Stimulated activated CD4-positive, alpha-beta T cell treated with anti-CD3 and anti-CD28 coated beads, Interleukin-4, amount 100 ng/mL, for 48 hours (primary cell): ENCODE results near the gene OTOF.

Experiments used
- DNase-seq, 2 donors: peaks; one replicate each; pipeline ENCODE4 v3.0.0-alpha.2; 2020; ENCODE audit warnings: low read depth in 2 of 2

OTOF gene

GRCh38 chr2:26500406-26500805 is 22.5 kb upstream of the OTOF start:
- no peak for DNase-seq

- DNase-seq, result no peak
Measured at GRCh38 chr2:26495705-26496297, 17.9 kb upstream of the OTOF start.

- DNase-seq, result no peak
Measured at GRCh38 chr2:26494891-26495290, 17.0 kb upstream of the OTOF start.

GRCh38 chr2:26494199-26494598 is 16.3 kb upstream of the OTOF start:
- no peak for DNase-seq

- DNase-seq, result no peak
Measured at GRCh38 chr2:26493566-26493965, 15.6 kb upstream of the OTOF start.

GRCh38 chr2:26492749-26493515 is 15.0 kb upstream of the OTOF start:
- DNase-seq, result no peak

- no peak for DNase-seq
Measured at GRCh38 chr2:26491563-26492167, 13.7 kb upstream of the OTOF start.

GRCh38 chr2:26489213-26489850 is 11.4 kb upstream of the OTOF start:
- no peak for DNase-seq

- DNase-seq, result no peak
Measured at GRCh38 chr2:26488463-26489212, 10.7 kb upstream of the OTOF start.

GRCh38 chr2:26487192-26487591 is 9.3 kb upstream of the OTOF start:
- no peak for DNase-seq

- DNase-seq, result no peak
Measured at GRCh38 chr2:26486789-26487188, 8.9 kb upstream of the OTOF start.

GRCh38 chr2:26485725-26486418 is 7.9 kb upstream of the OTOF start:
- DNase-seq, result no peak

- no peak for DNase-seq
Measured at GRCh38 chr2:26485099-26485498, 7.2 kb upstream of the OTOF start.

GRCh38 chr2:26484579-26484978 is 6.7 kb upstream of the OTOF start:
- DNase-seq, result no peak

- DNase-seq, result no peak
Measured at GRCh38 chr2:26483957-26484565, 6.1 kb upstream of the OTOF start.

GRCh38 chr2:26483516-26483915 is 5.6 kb upstream of the OTOF start:
- DNase-seq, result no peak

- no peak for DNase-seq
Measured at GRCh38 chr2:26483027-26483326, 5.1 kb upstream of the OTOF start.

GRCh38 chr2:26482211-26483026 is 4.5 kb upstream of the OTOF start:
- DNase-seq, result no peak

- DNase-seq, result no peak
Measured at GRCh38 chr2:26481706-26482105, 3.8 kb upstream of the OTOF start.
